GM21619 (cell line): ENCODE measurements around the gene GPATCH2.

Experiments
- ATAC-seq: cut with Tn5 transposase; IDR thresholded peaks from one replicate; pipeline ENCODE4 v1.9.1; 2021; ENCODE audit not compliant: unreplicated experiment

GPATCH2 gene

GRCh38 chr1:217630711-217631591, at the start of gene GPATCH2, which contains the start of gene SPATA17:
GPATCH2 (minus strand) TSS chr1:217631090; CDS start chr1:217630971, 119 bp downstream.
SPATA17 (plus strand) TSS chr1:217631344; CDS start chr1:217631379, 35 bp downstream.
- peak; percentile 95 for ATAC-seq

GRCh38 chr1:217674028-217674729, 43.3 kb upstream of the GPATCH2 start:
- no peak for ATAC-seq

GRCh38 chr1:217673387-217673786, 42.5 kb upstream of the GPATCH2 start:
- ATAC-seq, result peak; percentile 60

- ATAC-seq, result no peak
Observed at GRCh38 chr1:217668351-217668940, 37.6 kb upstream of the GPATCH2 start.

- ATAC-seq, result no peak
Observed at GRCh38 chr1:217661407-217661806, 30.5 kb upstream of the GPATCH2 start.

GRCh38 chr1:217660353-217661062, 29.6 kb upstream of the GPATCH2 start:
- peak; percentile 60 for ATAC-seq

GRCh38 chr1:217650674-217651073, 19.8 kb upstream of the GPATCH2 start:
- ATAC-seq, result no peak

- no peak for ATAC-seq
Observed at GRCh38 chr1:217647791-217648190, 16.9 kb upstream of the GPATCH2 start.

GRCh38 chr1:217642455-217642854, 11.6 kb upstream of the GPATCH2 start:
- no peak for ATAC-seq

GRCh38 chr1:217627431-217627830, 3.5 kb downstream of the GPATCH2 start:
- ATAC-seq, result no peak

GRCh38 chr1:217626321-217626720, 4.6 kb downstream of the GPATCH2 start:
- ATAC-seq, result no peak

GRCh38 chr1:217622042-217622441, 8.8 kb downstream of the GPATCH2 start:
- ATAC-seq, result peak; percentile 31

GRCh38 chr1:217620814-217621213, 10.1 kb downstream of the GPATCH2 start:
- ATAC-seq, result peak; percentile 98

- ATAC-seq, result no peak
Observed at GRCh38 chr1:217617126-217617525, 13.8 kb downstream of the GPATCH2 start.

- ATAC-seq, result no peak
Observed at GRCh38 chr1:217614200-217614712, 16.6 kb downstream of the GPATCH2 start.

GRCh38 chr1:217605390-217605789, 25.5 kb downstream of the GPATCH2 start:
- no peak for ATAC-seq

- ATAC-seq, result no peak
Observed at GRCh38 chr1:217602380-217602779, 28.5 kb downstream of the GPATCH2 start.

GRCh38 chr1:217599154-217599553, 31.7 kb downstream of the GPATCH2 start:
- ATAC-seq, result no peak

GRCh38 chr1:217590598-217590997, 40.3 kb downstream of the GPATCH2 start:
- ATAC-seq, result no peak

- ATAC-seq, result no peak
Observed at GRCh38 chr1:217586586-217586985, 44.3 kb downstream of the GPATCH2 start.

- no peak for ATAC-seq
Observed at GRCh38 chr1:217585577-217585976, 45.3 kb downstream of the GPATCH2 start.
